HCT116 (cell line): Measurements from ENCODE around the gene PFKP. TPM values are rescaled to one million over a fixed set of nuclear protein-coding genes. Genes with fewer than 3 reads are reported as not detected.

Experiments
- ATAC-seq: fragments of 200-7000 bp; cut with Tn5 transposase; 2 replicates; pipeline ENCODE4 v1.9.1; 2020; ENCODE audit warnings: mild to moderate bottlenecking, moderate library complexity
- BruUV-seq: library from RNA; stranded (reverse); fragments of 400-500 nt; replicated peaks from 2 replicates; lab custom pipeline; 2021; lab: Mats Ljungman, UMichigan
- CTCF ChIA-PET: fragments of 300-600 bp; sonication (Branson Sonifier 250); formaldehyde crosslinking; loops from one replicate; lab custom pipeline; 2021; ENCODE audit warnings: antibody characterized with exemption; lab: Charles Lee
- POLR2A ChIA-PET: fragments of 300-600, 350-600 bp; sonication (Branson Sonifier 250); formaldehyde crosslinking; loops from one replicate; lab custom pipeline; 2021; ENCODE audit warnings: antibody characterized with exemption; lab: Charles Lee
- RAD21 ChIA-PET, 2 experiments: fragments of 300-600 bp; sonication (Branson Sonifier 250); formaldehyde crosslinking; loops; one replicate each; lab custom pipeline; 2023; ENCODE audit warnings: low total read pairs in 2 of 2; ENCODE audit not compliant: uncharacterized antibody in 2 of 2, unreplicated experiment in 2 of 2, low non-redundant PET in 1 of 2; lab: Charles Lee
- DNase-seq: peaks from one replicate; pipeline ENCODE4 v3.0.0-alpha.2; 2010; ENCODE audit warnings: low read depth, low spot score
- H2AFZ ChIP-seq: fragments of 200-600 bp; shearing (Covaris generic), sonication (generic); 2 replicates; pipeline ENCODE4 v1.6.1; 2017; ENCODE audit warnings: low read depth, mixed run types, mixed read lengths, antibody characterized with exemption, low read length; ENCODE audit not compliant: poor library complexity, severe bottlenecking
- H3K27ac ChIP-seq: 2 replicates; pipeline ENCODE4 v1.5.1; 2012; ENCODE audit warnings: low read depth, low read length
- H3K27me3 ChIP-seq: fragments of 200-600 bp; sonication (generic); 2 replicates; pipeline ENCODE4 v1.6.1; 2016; ENCODE audit warnings: mixed run types, low read length, mixed read lengths; ENCODE audit not compliant: insufficient read depth
- H3K36me3 ChIP-seq, 2 experiments: fragments of 200-500 bp in 1 of 2; fragments of 200-600 bp in 1 of 2; sonication (Bioruptor generic) in 1 of 2; sonication (generic) in 1 of 2; 2 replicates each; pipeline versions ENCODE4 v1.5.1 to v1.6.1; 2014 to 2016; ENCODE audit warnings: low read length in 2 of 2, inconsistent platforms in 1 of 2, mixed read lengths in 1 of 2, mixed run types in 1 of 2; ENCODE audit not compliant: insufficient read depth in 2 of 2, control insufficient read depth in 1 of 2
- H3K4me1 ChIP-seq, 2 experiments: fragments of 200-600 bp in 1 of 2; sonication (generic) in 1 of 2; 2 replicates each; pipeline versions ENCODE4 v1.5.1 to v1.6.1; 2012 to 2017; ENCODE audit warnings: low read length in 2 of 2, inconsistent platforms in 1 of 2, mild to moderate bottlenecking in 1 of 2, mixed read lengths in 1 of 2, mixed run types in 1 of 2, moderate library complexity in 1 of 2; ENCODE audit not compliant: insufficient read depth in 2 of 2, control insufficient read depth in 1 of 2
- H3K4me2 ChIP-seq: fragments of 200-600 bp; sonication (generic); 2 replicates; pipeline ENCODE4 v1.6.1; 2017; ENCODE audit warnings: mixed run types, low read length, mixed read lengths
- H3K4me3 ChIP-seq, 2 experiments: fragments of 200-600 bp in 1 of 2; sonication (generic) in 1 of 2; replicated peaks in 1 of 2; 2 replicates each; pipeline ENCODE4 v1.5.1; 2011 to 2016; ENCODE audit warnings: low read length in 2 of 2, control low read depth in 1 of 2, low read depth in 1 of 2, mild to moderate bottlenecking in 1 of 2, mixed read lengths in 1 of 2, mixed run types in 1 of 2
- H3K79me2 ChIP-seq: fragments of 200-600 bp; sonication (generic); 2 replicates; pipeline ENCODE4 v1.6.1; 2017; ENCODE audit warnings: mild to moderate bottlenecking, mixed run types, low read length, moderate library complexity, mixed read lengths; ENCODE audit not compliant: insufficient read depth
- H3K9ac ChIP-seq: fragments of 200-600 bp; sonication (generic); 2 replicates; pipeline ENCODE4 v1.6.1; 2016; ENCODE audit warnings: low read length, mixed read lengths
- H3K9me2 ChIP-seq: fragments of 200-600 bp; sonication (generic), shearing (Covaris generic); 2 replicates; pipeline ENCODE4 v1.6.1; 2017; ENCODE audit warnings: mixed run types, mild to moderate bottlenecking, moderate library complexity; ENCODE audit not compliant: insufficient read depth
- H3K9me3 ChIP-seq, 2 experiments: fragments of 200-500 bp in 1 of 2; fragments of 200-600 bp in 1 of 2; sonication (Bioruptor generic) in 1 of 2; sonication (generic) in 1 of 2; 2 replicates each; pipeline ENCODE4 v1.6.1; 2014 to 2017; ENCODE audit warnings: low read length in 2 of 2, mixed read lengths in 2 of 2, inconsistent platforms in 1 of 2, low read depth in 1 of 2, mild to moderate bottlenecking in 1 of 2, mixed run types in 1 of 2, moderate library complexity in 1 of 2; ENCODE audit not compliant: control insufficient read depth in 1 of 2, insufficient read depth in 1 of 2
- H4K20me1 ChIP-seq: fragments of 200-600 bp; sonication (generic), shearing (Covaris generic); 2 replicates; pipeline ENCODE4 v1.6.1; 2017; ENCODE audit warnings: mixed run types, mild to moderate bottlenecking, moderate library complexity; ENCODE audit not compliant: insufficient read depth
- ATF3 ChIP-seq: IDR thresholded peaks from 2 replicates; pipeline ENCODE4 v1.6.1; 2012
- CBX3 ChIP-seq: IDR thresholded peaks from 2 replicates; pipeline ENCODE4 v1.6.1; 2012; ENCODE audit warnings: low read depth
- CEBPB ChIP-seq: IDR thresholded peaks from 2 replicates; pipeline ENCODE4 v1.6.1; 2012; ENCODE audit warnings: low read depth
- ELF1 ChIP-seq: IDR thresholded peaks from 2 replicates; pipeline ENCODE4 v1.6.1; 2012; ENCODE audit warnings: low read depth, borderline replicate concordance
- EZH2 ChIP-seq: fragments of 200-600 bp; sonication (generic); IDR thresholded peaks from 2 replicates; pipeline ENCODE4 v1.6.1; 2017; ENCODE audit warnings: antibody characterized with exemption, mixed run types
- EZH2phosphoT487 ChIP-seq: fragments of 200-600 bp; IDR thresholded peaks from 2 replicates; pipeline ENCODE4 v1.6.1; 2018; ENCODE audit warnings: antibody characterized with exemption, borderline replicate concordance
- JUND ChIP-seq: IDR thresholded peaks from 2 replicates; pipeline ENCODE4 v1.6.1; 2012
- MAX ChIP-seq: IDR thresholded peaks from 2 replicates; pipeline ENCODE4 v1.6.1; 2012
- POLR2AphosphoS5 ChIP-seq: IDR thresholded peaks from 2 replicates; pipeline ENCODE4 v1.6.1; 2011; ENCODE audit warnings: mild to moderate bottlenecking, low read depth, low read length, moderate library complexity
- RAD21 ChIP-seq: IDR thresholded peaks from 2 replicates; pipeline ENCODE4 v1.6.1; 2012; ENCODE audit warnings: low read depth, mild to moderate bottlenecking
- SIN3A ChIP-seq: IDR thresholded peaks from 2 replicates; pipeline ENCODE4 v1.6.1; 2012; ENCODE audit warnings: low read depth
- SP1 ChIP-seq: IDR thresholded peaks from 2 replicates; pipeline ENCODE4 v1.6.1; 2012; ENCODE audit warnings: low read depth
- SRF ChIP-seq: IDR thresholded peaks from 2 replicates; pipeline ENCODE4 v1.6.1; 2012; ENCODE audit warnings: low read depth
- YY1 ChIP-seq: IDR thresholded peaks from 2 replicates; pipeline ENCODE4 v1.6.1; 2011; ENCODE audit warnings: low read length, low read depth, moderate library complexity, mild to moderate bottlenecking; ENCODE audit not compliant: insufficient replicate concordance; ENCODE audit errors: extremely low read depth
- ZFX ChIP-seq: fragments of 450-650 bp; IDR thresholded peaks from 2 replicates; pipeline ENCODE4 v1.6.1; 2017
- ZNF274 ChIP-seq: fragments of 200-500 bp; sonication (Bioruptor generic); IDR thresholded peaks from 2 replicates; pipeline ENCODE4 v1.6.1; 2014; ENCODE audit warnings: mild to moderate bottlenecking, low read depth, low read length, inconsistent platforms
- intact Hi-C: fragments of 100-400 bp; cut with micrococcal nuclease; formaldehyde crosslinking; loops from 2 replicates; pipeline ENCODE4 v1.10.0; 2022
- total RNA-seq: library from RNA; stranded (reverse); gene quantifications from one replicate; pipeline ENCODE4 v1.2.1, GENCODE V29; 2021; ENCODE audit not compliant: unreplicated experiment
- TF ChIP-seq, protein P1 (sequence below): IDR thresholded peaks from 2 replicates; pipeline ENCODE4 v1.6.1; 2011; ENCODE audit warnings: mild to moderate bottlenecking, low read length, moderate library complexity; ENCODE audit not compliant: insufficient replicate concordance; ENCODE audit errors: extremely low read depth
- TF ChIP-seq, protein P2 (sequence below), 3 experiments: fragments of 200-600 bp in 1 of 3; sonication (generic) in 1 of 3; IDR thresholded peaks in 2 of 3; conservative IDR thresholded peaks in 1 of 3; 2 replicates each; pipeline ENCODE4 v1.5.1; 2012 to 2017; ENCODE audit warnings: low read depth in 2 of 3, low read length in 2 of 3, antibody characterized with exemption in 1 of 3, borderline replicate concordance in 1 of 3, control low read depth in 1 of 3, mild to moderate bottlenecking in 1 of 3, mixed read lengths in 1 of 3, mixed run types in 1 of 3, moderate library complexity in 1 of 3; ENCODE audit not compliant: insufficient read depth in 1 of 3

PFKP gene
- total RNA-seq, 1 experiment from 2014 or later, result 237 TPM

- Histone ChIP-seq H3K79me2 (peaks cover 84% of the 10 kb centered on the region), H3K9me2 (no peaks in the 10 kb centered on the region), H3K9me3 (no peaks in the 10 kb centered on the region), H3K36me3 (peaks cover 41 to 62% of the 10 kb centered on the region in 2 experiments), H3K27me3 (no peaks in the 10 kb centered on the region), H3K9ac (no peak overlapping the region), H2AFZ (no peak overlapping the region), H3K27ac (no peak overlapping the region), H3K4me2 (no peak overlapping the region), H3K4me3 (no peak overlapping the region), H3K4me1 (peaks cover 19 to 23% of the 10 kb centered on the region in 2 experiments), H4K20me1 (no peaks in the 10 kb centered on the region)
- ATAC-seq (no peak), DNase-seq (no peak)
- POLR2A ChIA-PET, result no interaction called here
- RAD21 ChIA-PET, result no interaction called here
- TSS peak; percentile 42 for BruUV-seq
- intact Hi-C loops, result no loop called here
- TF ChIP-seq EZH2phosphoT487 (no peak), ATF3 (no peak), MAX (no peak), SRF (no peak), SP1 (no peak), YY1 (no peak), CBX3 (no peak), CEBPB (no peak), EZH2 (no peak), POLR2AphosphoS5 (no peak), SIN3A (no peak), RAD21 (no peak), ELF1 (no peak), ZNF274 (no peak), ZFX (no peak), JUND (no peak)
- TF ChIP-seq, protein P1, sequence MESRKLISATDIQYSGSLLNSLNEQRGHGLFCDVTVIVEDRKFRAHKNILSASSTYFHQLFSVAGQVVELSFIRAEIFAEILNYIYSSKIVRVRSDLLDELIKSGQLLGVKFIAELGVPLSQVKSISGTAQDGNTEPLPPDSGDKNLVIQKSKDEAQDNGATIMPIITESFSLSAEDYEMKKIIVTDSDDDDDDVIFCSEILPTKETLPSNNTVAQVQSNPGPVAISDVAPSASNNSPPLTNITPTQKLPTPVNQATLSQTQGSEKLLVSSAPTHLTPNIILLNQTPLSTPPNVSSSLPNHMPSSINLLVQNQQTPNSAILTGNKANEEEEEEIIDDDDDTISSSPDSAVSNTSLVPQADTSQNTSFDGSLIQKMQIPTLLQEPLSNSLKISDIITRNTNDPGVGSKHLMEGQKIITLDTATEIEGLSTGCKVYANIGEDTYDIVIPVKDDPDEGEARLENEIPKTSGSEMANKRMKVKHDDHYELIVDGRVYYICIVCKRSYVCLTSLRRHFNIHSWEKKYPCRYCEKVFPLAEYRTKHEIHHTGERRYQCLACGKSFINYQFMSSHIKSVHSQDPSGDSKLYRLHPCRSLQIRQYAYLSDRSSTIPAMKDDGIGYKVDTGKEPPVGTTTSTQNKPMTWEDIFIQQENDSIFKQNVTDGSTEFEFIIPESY, result no peak
- TF ChIP-seq, protein P2, sequence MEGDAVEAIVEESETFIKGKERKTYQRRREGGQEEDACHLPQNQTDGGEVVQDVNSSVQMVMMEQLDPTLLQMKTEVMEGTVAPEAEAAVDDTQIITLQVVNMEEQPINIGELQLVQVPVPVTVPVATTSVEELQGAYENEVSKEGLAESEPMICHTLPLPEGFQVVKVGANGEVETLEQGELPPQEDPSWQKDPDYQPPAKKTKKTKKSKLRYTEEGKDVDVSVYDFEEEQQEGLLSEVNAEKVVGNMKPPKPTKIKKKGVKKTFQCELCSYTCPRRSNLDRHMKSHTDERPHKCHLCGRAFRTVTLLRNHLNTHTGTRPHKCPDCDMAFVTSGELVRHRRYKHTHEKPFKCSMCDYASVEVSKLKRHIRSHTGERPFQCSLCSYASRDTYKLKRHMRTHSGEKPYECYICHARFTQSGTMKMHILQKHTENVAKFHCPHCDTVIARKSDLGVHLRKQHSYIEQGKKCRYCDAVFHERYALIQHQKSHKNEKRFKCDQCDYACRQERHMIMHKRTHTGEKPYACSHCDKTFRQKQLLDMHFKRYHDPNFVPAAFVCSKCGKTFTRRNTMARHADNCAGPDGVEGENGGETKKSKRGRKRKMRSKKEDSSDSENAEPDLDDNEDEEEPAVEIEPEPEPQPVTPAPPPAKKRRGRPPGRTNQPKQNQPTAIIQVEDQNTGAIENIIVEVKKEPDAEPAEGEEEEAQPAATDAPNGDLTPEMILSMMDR (IDR thresholded peaks at IDR 0.05 in 2 of 3, conservative IDR thresholded peaks at IDR 0.05 in 1 of 3; ENCODE audit: borderline replicate concordance in 1 of 3, insufficient read depth in 1 of 3, low read depth in 2 of 3, low read length in 2 of 3), result no peak
- CTCF ChIA-PET, result no interaction called here
Observed at GRCh38 chr10:3100093-3100792, 32.9 kb downstream of the PFKP start.
